SU-DHL-6 (cell line): ENCODE measurements around the gene KRTAP4-3.
"Not testable (repeated sequence)": the region's sequence is repeated elsewhere in the genome, so short reads cannot be mapped to it uniquely, and the experiment has no call there.

Source experiments
- H2AFZ ChIP-seq: fragments of 200-600 bp; sonication (generic); 2 replicates; pipeline ENCODE4 v1.6.1; 2014; ENCODE audit warnings: low read depth, mild to moderate bottlenecking, moderate library complexity, mixed read lengths, antibody characterized with exemption, low read length; ENCODE audit not compliant: severe bottlenecking
- H3F3A ChIP-seq: fragments of 200-600 bp; shearing (Covaris generic); 2 replicates; pipeline ENCODE4 v1.6.0; 2016; ENCODE audit warnings: antibody characterized with exemption, mild to moderate bottlenecking; ENCODE audit not compliant: insufficient read depth
- H3K27ac ChIP-seq: fragments of 200-600 bp; sonication (generic); 2 replicates; pipeline ENCODE4 v1.5.1; 2016; ENCODE audit warnings: low read depth, mild to moderate bottlenecking, low read length, moderate library complexity, mixed read lengths
- H3K27me3 ChIP-seq: fragments of 200-600 bp; sonication (generic), shearing (Covaris generic); 2 replicates; pipeline ENCODE4 v1.6.0; 2014; ENCODE audit warnings: mild to moderate bottlenecking, low read length
- H3K36me3 ChIP-seq: fragments of 200-600 bp; sonication (generic); 2 replicates; pipeline ENCODE4 v1.6.1; 2014; ENCODE audit warnings: mild to moderate bottlenecking, low read length, mixed read lengths
- H3K4me2 ChIP-seq: fragments of 300-600, 200-600 bp; shearing (Covaris generic), sonication (generic); 2 replicates; pipeline ENCODE4 v1.6.0; 2014; ENCODE audit warnings: low read length, low read depth, mild to moderate bottlenecking; ENCODE audit not compliant: poor library complexity, severe bottlenecking
- H3K4me3 ChIP-seq: fragments of 200-600 bp; sonication (generic); 2 replicates; pipeline ENCODE4 v1.5.1; 2014; ENCODE audit warnings: antibody characterized with exemption, low read length, mild to moderate bottlenecking, mixed read lengths; ENCODE audit not compliant: insufficient read depth, poor library complexity, severe bottlenecking
- H3K79me2 ChIP-seq: fragments of 200-600 bp; sonication (generic); 2 replicates; pipeline ENCODE4 v1.6.1; 2014; ENCODE audit warnings: mild to moderate bottlenecking, low read length, moderate library complexity; ENCODE audit not compliant: insufficient read depth
- H3K9ac ChIP-seq: fragments of 200-600 bp; sonication (generic); 2 replicates; pipeline ENCODE4 v1.7.0; 2014; ENCODE audit warnings: mild to moderate bottlenecking, low read length
- H3K9me2 ChIP-seq: fragments of 200-600 bp; sonication (generic); replicated peaks from 2 replicates; pipeline ENCODE4 v1.6.1; 2014; ENCODE audit warnings: low read length; ENCODE audit not compliant: insufficient read depth
- H3K9me3 ChIP-seq: fragments of 200-600 bp; sonication (generic); 2 replicates; pipeline ENCODE4 v1.6.1; 2014; ENCODE audit warnings: low read length, mixed read lengths; ENCODE audit not compliant: insufficient read depth
- H4K20me1 ChIP-seq: fragments of 200-600 bp; sonication (generic); 2 replicates; pipeline ENCODE4 v1.6.1; 2014; ENCODE audit warnings: low read depth, mild to moderate bottlenecking, antibody characterized with exemption, low read length, moderate library complexity, mixed read lengths
- EZH2phosphoT487 ChIP-seq: fragments of 200-600 bp; sonication (generic), shearing (Covaris generic); conservative IDR thresholded peaks from 2 replicates; pipeline ENCODE4 v1.6.1; 2018; ENCODE audit warnings: mild to moderate bottlenecking, antibody characterized with exemption, low read length, moderate library complexity, mixed read lengths
- TF ChIP-seq, protein P1 (sequence below): fragments of 200-600 bp; sonication (generic); IDR thresholded peaks from one replicate; pipeline ENCODE4 v1.5.1; 2017; ENCODE audit warnings: antibody characterized with exemption, mild to moderate bottlenecking, low read length, moderate library complexity; ENCODE audit not compliant: insufficient read depth, poor library complexity, severe bottlenecking

KRTAP4-3 gene

DNA sequence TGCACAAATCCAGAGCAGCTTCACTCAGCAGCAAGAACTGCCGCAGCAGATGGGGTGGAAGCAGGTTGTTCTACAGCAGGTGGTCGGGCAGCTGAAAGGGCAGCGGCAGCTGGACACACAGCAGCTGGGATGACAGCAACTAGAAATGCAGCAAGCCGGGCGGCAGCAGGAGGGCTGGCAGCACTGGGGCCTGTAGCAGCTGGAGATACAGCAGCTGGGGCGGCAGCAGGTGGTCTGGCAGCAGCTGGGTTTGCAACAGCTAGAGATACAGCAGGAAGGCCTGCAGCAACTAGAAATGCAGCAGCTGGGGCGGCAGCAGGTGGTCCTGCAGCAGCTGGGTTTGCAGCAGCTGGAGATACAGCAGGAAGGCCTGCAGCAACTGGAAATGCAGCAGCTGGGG lies 460 bp downstream of the KRTAP4-3 start:
- no peak overlapping the region for H3K4me3 ChIP-seq
- no peak overlapping the region for H2AFZ ChIP-seq
- H4K20me1 ChIP-seq, result no peaks in the 10 kb centered on the region
- H3F3A ChIP-seq, result no peaks in the 10 kb centered on the region
- no peaks in the 10 kb centered on the region for H3K9me3 ChIP-seq
- H3K79me2 ChIP-seq, result no peaks in the 10 kb centered on the region
- no peak overlapping the region for H3K9ac ChIP-seq
- H3K27me3 ChIP-seq, result no peaks in the 10 kb centered on the region
- no peaks in the 10 kb centered on the region for H3K9me2 ChIP-seq
- H3K4me2 ChIP-seq, result no peak overlapping the region
- TF ChIP-seq, protein P1, sequence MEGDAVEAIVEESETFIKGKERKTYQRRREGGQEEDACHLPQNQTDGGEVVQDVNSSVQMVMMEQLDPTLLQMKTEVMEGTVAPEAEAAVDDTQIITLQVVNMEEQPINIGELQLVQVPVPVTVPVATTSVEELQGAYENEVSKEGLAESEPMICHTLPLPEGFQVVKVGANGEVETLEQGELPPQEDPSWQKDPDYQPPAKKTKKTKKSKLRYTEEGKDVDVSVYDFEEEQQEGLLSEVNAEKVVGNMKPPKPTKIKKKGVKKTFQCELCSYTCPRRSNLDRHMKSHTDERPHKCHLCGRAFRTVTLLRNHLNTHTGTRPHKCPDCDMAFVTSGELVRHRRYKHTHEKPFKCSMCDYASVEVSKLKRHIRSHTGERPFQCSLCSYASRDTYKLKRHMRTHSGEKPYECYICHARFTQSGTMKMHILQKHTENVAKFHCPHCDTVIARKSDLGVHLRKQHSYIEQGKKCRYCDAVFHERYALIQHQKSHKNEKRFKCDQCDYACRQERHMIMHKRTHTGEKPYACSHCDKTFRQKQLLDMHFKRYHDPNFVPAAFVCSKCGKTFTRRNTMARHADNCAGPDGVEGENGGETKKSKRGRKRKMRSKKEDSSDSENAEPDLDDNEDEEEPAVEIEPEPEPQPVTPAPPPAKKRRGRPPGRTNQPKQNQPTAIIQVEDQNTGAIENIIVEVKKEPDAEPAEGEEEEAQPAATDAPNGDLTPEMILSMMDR, result no peak
- TF ChIP-seq EZH2phosphoT487, result no peak
- H3K27ac ChIP-seq, result no peak overlapping the region
- no peaks in the 10 kb centered on the region for H3K36me3 ChIP-seq

DNA sequence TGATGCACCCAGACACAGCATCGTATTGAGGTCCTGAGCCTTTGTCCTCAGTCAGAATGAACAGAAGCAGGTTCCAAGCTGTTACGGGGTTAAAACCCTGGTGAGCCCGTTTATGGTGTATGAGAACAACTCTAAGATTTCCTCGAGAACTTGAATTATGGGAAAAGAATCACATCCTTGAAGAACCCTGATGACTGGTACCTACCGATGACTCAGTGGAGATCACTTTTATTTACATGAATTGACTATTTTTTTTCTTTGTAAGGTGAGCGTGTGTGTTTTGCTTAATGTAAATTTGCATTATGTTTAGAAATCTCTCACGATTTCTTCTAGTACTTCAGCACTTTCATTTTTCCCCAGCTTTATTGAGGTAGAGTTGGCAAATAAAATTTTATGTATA lies 4.2 kb downstream of the KRTAP4-3 start:
- no peak overlapping the region for H3K4me2 ChIP-seq
- H3K9ac ChIP-seq, result no peak overlapping the region
- no peaks in the 10 kb centered on the region for H3K9me2 ChIP-seq
- H3K79me2 ChIP-seq, result no peaks in the 10 kb centered on the region
- no peaks in the 10 kb centered on the region for H4K20me1 ChIP-seq
- no peaks in the 10 kb centered on the region for H3F3A ChIP-seq
- H2AFZ ChIP-seq, result no peak overlapping the region
- 0 out of 2 replicates have a peak, but pooled peaks cover 2% of the 10 kb centered on the region for H3K27me3 ChIP-seq
- H3K36me3 ChIP-seq, result no peaks in the 10 kb centered on the region
- no peak overlapping the region for H3K4me3 ChIP-seq
- TF ChIP-seq, protein P1, result no peak
- TF ChIP-seq EZH2phosphoT487, result no peak
- H3K27ac ChIP-seq, result no peak overlapping the region
- no peaks in the 10 kb centered on the region for H3K9me3 ChIP-seq

DNA sequence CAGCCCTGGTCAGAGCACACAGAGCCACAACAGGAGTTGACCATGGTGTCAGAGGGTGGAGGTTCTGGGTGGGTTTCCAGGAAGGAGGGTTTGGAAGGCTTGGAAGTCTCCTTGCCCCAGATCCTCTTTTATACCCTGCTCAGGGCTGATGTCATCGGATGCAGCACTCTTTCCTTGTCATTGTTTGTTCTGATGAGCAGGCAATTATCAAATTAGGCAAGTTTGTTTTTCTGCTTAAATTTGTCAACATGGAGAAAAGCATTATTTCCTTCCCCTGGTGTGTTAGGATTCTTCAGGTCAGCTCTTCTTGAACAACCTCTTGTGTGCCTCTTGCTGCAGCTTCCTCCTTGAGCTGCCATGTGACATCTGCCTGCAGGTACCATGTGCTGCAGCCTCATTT lies 7.4 kb downstream of the KRTAP4-3 start, which contains the start of gene KRTAP4-4:
Gene KRTAP4-4 (minus strand): TSS at position 101 of the 400 bp plus-strand sequence. CDS start 57 bp downstream, at position 44.
- Histone ChIP-seq H2AFZ (no peak within 1 kb of the TSS), H3K9ac (no peak within 1 kb of the TSS)
- no peak for TF ChIP-seq EZH2phosphoT487
- TF ChIP-seq, protein P1, result no peak

DNA sequence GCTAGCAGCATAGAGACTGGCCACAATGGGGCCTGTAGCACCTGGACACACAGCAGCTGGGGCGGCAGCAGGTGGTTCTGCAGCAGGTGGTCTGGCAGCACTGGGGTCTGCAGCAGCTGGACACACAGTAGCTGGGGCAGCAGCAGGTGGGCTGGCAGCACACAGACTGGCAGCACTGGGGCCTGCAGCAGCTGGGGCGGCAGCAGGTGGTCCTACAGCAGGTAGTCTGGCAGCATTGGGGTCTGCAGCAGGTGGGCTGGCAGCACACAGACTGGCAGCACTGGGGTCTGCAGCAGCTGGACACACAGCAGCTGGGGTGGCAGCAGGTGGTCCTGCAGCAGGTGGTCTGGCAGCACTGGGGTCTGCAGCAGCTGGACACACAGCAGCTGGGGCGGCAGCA lies 7.8 kb downstream of the KRTAP4-3 start:
- H3K9me2 ChIP-seq, H3K79me2 ChIP-seq, H3K4me2 ChIP-seq, H3K36me3 ChIP-seq, H3K9me3 ChIP-seq, H2AFZ ChIP-seq, H3F3A ChIP-seq, H3K4me3 ChIP-seq, H3K27ac ChIP-seq, H4K20me1 ChIP-seq, H3K9ac ChIP-seq, H3K27me3 ChIP-seq: not testable (repeated sequence)

More for the DNA sequence above, 7.4 kb downstream of the KRTAP4-3 start, which contains the start of gene KRTAP4-4:
- Histone ChIP-seq H3K9me3 (no peaks in the 10 kb centered on the region), H3F3A (no peaks in the 10 kb centered on the region), H3K4me2 (no peak within 1 kb of the TSS), H3K27me3 (0 out of 2 replicates have a peak, but pooled peaks cover 2% of the 10 kb centered on the region), H3K79me2 (no peaks in the 10 kb centered on the region), H3K4me3 (no peak within 1 kb of the TSS), H3K27ac (no peak within 1 kb of the TSS), H3K36me3 (no peaks in the 10 kb centered on the region), H4K20me1 (no peaks in the 10 kb centered on the region), H3K9me2 (no peaks in the 10 kb centered on the region)
